ENCODE results near the gene CHDH.

DNA sequence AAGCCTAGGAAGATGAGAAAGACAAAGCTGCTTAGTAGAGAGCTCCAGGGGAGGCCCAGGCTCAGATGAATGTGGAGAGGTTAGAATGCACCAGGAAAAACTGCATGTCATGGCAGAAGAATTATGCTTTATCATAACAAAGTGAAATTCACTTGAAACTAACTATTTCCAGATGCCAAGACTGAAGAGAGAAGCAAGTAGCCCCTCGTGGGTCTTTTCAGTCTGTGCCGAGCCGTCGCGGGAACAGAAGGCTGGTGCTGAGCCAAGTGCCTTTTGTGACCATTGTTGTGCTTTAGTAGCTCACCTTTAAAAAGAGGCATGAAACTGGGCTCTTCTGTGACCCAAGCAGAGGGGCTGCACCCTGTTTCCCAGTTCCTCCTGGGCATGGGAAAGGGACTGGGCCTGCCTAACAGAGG is 73.2 kb downstream of the CHDH start:
- TF ChIP-seq, protein P1, sequence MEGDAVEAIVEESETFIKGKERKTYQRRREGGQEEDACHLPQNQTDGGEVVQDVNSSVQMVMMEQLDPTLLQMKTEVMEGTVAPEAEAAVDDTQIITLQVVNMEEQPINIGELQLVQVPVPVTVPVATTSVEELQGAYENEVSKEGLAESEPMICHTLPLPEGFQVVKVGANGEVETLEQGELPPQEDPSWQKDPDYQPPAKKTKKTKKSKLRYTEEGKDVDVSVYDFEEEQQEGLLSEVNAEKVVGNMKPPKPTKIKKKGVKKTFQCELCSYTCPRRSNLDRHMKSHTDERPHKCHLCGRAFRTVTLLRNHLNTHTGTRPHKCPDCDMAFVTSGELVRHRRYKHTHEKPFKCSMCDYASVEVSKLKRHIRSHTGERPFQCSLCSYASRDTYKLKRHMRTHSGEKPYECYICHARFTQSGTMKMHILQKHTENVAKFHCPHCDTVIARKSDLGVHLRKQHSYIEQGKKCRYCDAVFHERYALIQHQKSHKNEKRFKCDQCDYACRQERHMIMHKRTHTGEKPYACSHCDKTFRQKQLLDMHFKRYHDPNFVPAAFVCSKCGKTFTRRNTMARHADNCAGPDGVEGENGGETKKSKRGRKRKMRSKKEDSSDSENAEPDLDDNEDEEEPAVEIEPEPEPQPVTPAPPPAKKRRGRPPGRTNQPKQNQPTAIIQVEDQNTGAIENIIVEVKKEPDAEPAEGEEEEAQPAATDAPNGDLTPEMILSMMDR (IDR thresholded peaks at IDR 0.05; ENCODE audit: extremely low read depth in 1 of 2, insufficient read depth in 1 of 2, low read depth in 1 of 2, low read length in 2 of 2): no peak
- TF ChIP-seq POLR2AphosphoS5 (IDR thresholded peaks at IDR 0.05; ENCODE audit: insufficient read depth, low read depth, low read length) (no peak), POLR2A (IDR thresholded peaks at IDR 0.05; ENCODE audit: low read depth, low read length) (no peak), EZH2 (IDR thresholded peaks at IDR 0.05; ENCODE audit: borderline replicate concordance, low read depth, low read length, severe bottlenecking) (no peak)
- TF ChIP-seq, protein P2, sequence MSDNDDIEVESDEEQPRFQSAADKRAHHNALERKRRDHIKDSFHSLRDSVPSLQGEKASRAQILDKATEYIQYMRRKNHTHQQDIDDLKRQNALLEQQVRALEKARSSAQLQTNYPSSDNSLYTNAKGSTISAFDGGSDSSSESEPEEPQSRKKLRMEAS (IDR thresholded peaks at IDR 0.05; ENCODE audit: insufficient read depth, insufficient read length): no peak
